Mesendoderm (in vitro differentiated cells): ENCODE results near the gene HSDL1.

ENCODE experiments used
- DNase-seq: peaks from one replicate; pipeline ENCODE4 v3.0.0; 2013
- H2AK5ac ChIP-seq: 2 replicates; pipeline ENCODE4 v1.6.1; 2013; ENCODE audit warnings: low read length, inconsistent platforms
- H2BK120ac ChIP-seq: 2 replicates; pipeline ENCODE4 v1.6.1; 2013; ENCODE audit warnings: low read depth, mild to moderate bottlenecking, low read length, moderate library complexity, mixed read lengths
- H2BK15ac ChIP-seq: replicated peaks from 2 replicates; pipeline ENCODE4 v1.6.1; 2013; ENCODE audit warnings: low read depth, mild to moderate bottlenecking, moderate library complexity
- H2BK5ac ChIP-seq: 2 replicates; pipeline ENCODE4 v1.6.1; 2013; ENCODE audit warnings: low read length, inconsistent platforms
- H3K18ac ChIP-seq: 2 replicates; pipeline ENCODE4 v1.6.1; 2013; ENCODE audit warnings: mild to moderate bottlenecking, low read length, mixed read lengths
- H3K23ac ChIP-seq: one replicate; pipeline ENCODE4 v1.6.1; 2013; ENCODE audit warnings: low read length
- H3K27ac ChIP-seq: 2 replicates; pipeline ENCODE4 v1.5.1; 2013; ENCODE audit warnings: low read depth, mild to moderate bottlenecking, inconsistent platforms, low read length, moderate library complexity
- H3K27me3 ChIP-seq: 2 replicates; pipeline ENCODE4 v1.6.1; 2013; ENCODE audit warnings: low read length, control low read depth, mild to moderate bottlenecking, inconsistent platforms; ENCODE audit not compliant: insufficient read depth, poor library complexity
- H3K36me3 ChIP-seq: 2 replicates; pipeline ENCODE4 v1.6.1; 2013; ENCODE audit warnings: low read length, inconsistent platforms; ENCODE audit not compliant: control insufficient read depth, insufficient read depth
- H3K4ac ChIP-seq: one replicate; pipeline ENCODE4 v1.6.1; 2013; ENCODE audit warnings: low read depth, mild to moderate bottlenecking, low read length, moderate library complexity
- H3K4me1 ChIP-seq: 2 replicates; pipeline ENCODE4 v1.6.1; 2013; ENCODE audit warnings: low read depth, low read length, inconsistent platforms; ENCODE audit not compliant: control insufficient read depth
- H3K4me2 ChIP-seq: 2 replicates; pipeline ENCODE4 v1.6.1; 2013; ENCODE audit warnings: low read length
- H3K4me3 ChIP-seq: 2 replicates; pipeline ENCODE4 v1.5.1; 2013; ENCODE audit warnings: mild to moderate bottlenecking, low read length
- H3K56ac ChIP-seq: one replicate; pipeline ENCODE4 v1.6.1; 2013; ENCODE audit warnings: low read length
- H3K79me1 ChIP-seq: 2 replicates; pipeline ENCODE4 v1.6.1; 2013; ENCODE audit warnings: low read length, inconsistent platforms
- H3K79me2 ChIP-seq: 2 replicates; pipeline ENCODE4 v1.6.1; 2013; ENCODE audit warnings: mild to moderate bottlenecking, low read length; ENCODE audit not compliant: control insufficient read depth, insufficient read depth
- H3K9ac ChIP-seq: 2 replicates; pipeline ENCODE4 v1.6.1; 2013; ENCODE audit warnings: low read length, inconsistent platforms
- H4K5ac ChIP-seq: one replicate; pipeline ENCODE4 v1.6.1; 2013; ENCODE audit warnings: low read length
- H4K8ac ChIP-seq: one replicate; pipeline ENCODE4 v1.6.1; 2013; ENCODE audit warnings: low read depth, mild to moderate bottlenecking, control low read depth, low read length, moderate library complexity
- WGBS: extraction: QIAGEN DNeasy Blood & Tissue Kit; methylation state at CpG from one replicate; pipeline ENCODE4 v1.1.7; 2013; ENCODE audit warnings: low lambda C conversion rate, missing lambda C conversion rate; ENCODE audit not compliant: insufficient coverage; ENCODE audit errors: extremely low coverage; 5-methylcytosine and 5-hydroxymethylcytosine counted together

HSDL1 gene

GRCh38 chr16:84159800-84160199, 14.8 kb upstream of the HSDL1 start:
- H3K4me1 ChIP-seq = no peaks in the 10 kb centered on the region
- no peak overlapping the region for H3K18ac ChIP-seq
- no peak overlapping the region for H4K8ac ChIP-seq
- no peak overlapping the region for H2BK120ac ChIP-seq
- H3K4me2 ChIP-seq = no peak overlapping the region
- no peak overlapping the region for H2BK5ac ChIP-seq
- no peaks in the 10 kb centered on the region for H3K36me3 ChIP-seq
- H3K4ac ChIP-seq = no peak overlapping the region
- no peaks in the 10 kb centered on the region for H3K79me1 ChIP-seq
- no peak overlapping the region for H3K27ac ChIP-seq
- H3K56ac ChIP-seq = no peak overlapping the region
- H3K27me3 ChIP-seq = no peaks in the 10 kb centered on the region
- DNase-seq = no peak
- no peak overlapping the region for H2AK5ac ChIP-seq
- H4K5ac ChIP-seq = no peak overlapping the region
- H3K23ac ChIP-seq = no peak overlapping the region
- no CpG with 5 or more reads among the region's 1 CpG for WGBS
- no peaks in the 10 kb centered on the region for H3K79me2 ChIP-seq
- H2BK15ac ChIP-seq = no peak overlapping the region
- no peak overlapping the region for H3K9ac ChIP-seq
- no peak overlapping the region for H3K4me3 ChIP-seq

DNA sequence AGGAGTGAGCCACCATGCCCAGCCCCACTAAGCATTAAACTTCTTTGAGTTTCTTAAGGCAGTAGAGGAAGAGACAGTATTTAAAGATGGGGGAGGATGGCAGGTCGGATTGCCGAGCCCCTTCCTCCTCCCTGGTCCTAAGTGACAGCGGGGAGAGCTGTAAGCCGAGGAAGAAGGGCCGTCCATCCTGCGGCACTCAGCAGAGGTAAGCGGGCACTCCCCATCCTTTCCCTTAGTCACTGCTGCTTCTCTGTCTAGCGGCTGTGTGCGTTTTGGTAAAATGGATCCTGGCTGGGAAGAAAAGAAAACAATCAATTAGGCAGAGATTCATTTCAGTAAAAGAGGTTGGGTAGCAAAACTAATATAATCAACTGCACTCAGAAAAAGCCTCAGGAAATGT, 14.0 kb upstream of the HSDL1 start:
- Histone ChIP-seq H3K79me1 (no peaks in the 10 kb centered on the region), H2BK5ac (no peak overlapping the region), H3K4me1 (no peaks in the 10 kb centered on the region), H3K4me2 (no peak overlapping the region), H3K23ac (no peak overlapping the region), H3K36me3 (no peaks in the 10 kb centered on the region), H3K4me3 (no peak overlapping the region), H3K27me3 (no peaks in the 10 kb centered on the region), H2BK120ac (no peak overlapping the region), H3K9ac (no peak overlapping the region), H3K18ac (no peak overlapping the region), H4K5ac (no peak overlapping the region), H3K79me2 (no peaks in the 10 kb centered on the region), H2BK15ac (no peak overlapping the region), H3K56ac (no peak overlapping the region), H2AK5ac (no peak overlapping the region), H3K4ac (no peak overlapping the region), H3K27ac (no peak overlapping the region), H4K8ac (no peak overlapping the region)
- WGBS = no CpG with 5 or more reads among the region's 9 CpGs
- DNase-seq = no peak

- Histone ChIP-seq H3K79me2 (no peaks in the 10 kb centered on the region), H3K56ac (no peak overlapping the region), H3K4ac (no peak overlapping the region), H3K23ac (no peak overlapping the region), H4K5ac (no peak overlapping the region), H3K4me2 (no peak overlapping the region), H3K9ac (no peak overlapping the region), H3K27me3 (no peaks in the 10 kb centered on the region), H2BK5ac (no peak overlapping the region), H3K18ac (no peak overlapping the region), H3K4me1 (no peaks in the 10 kb centered on the region), H3K4me3 (no peak overlapping the region), H3K36me3 (no peaks in the 10 kb centered on the region), H3K27ac (no peak overlapping the region), H4K8ac (no peak overlapping the region), H2AK5ac (no peak overlapping the region), H3K79me1 (no peaks in the 10 kb centered on the region), H2BK15ac (no peak overlapping the region), H2BK120ac (no peak overlapping the region)
- no peak for DNase-seq
- WGBS = no CpG with 5 or more reads among the region's 5 CpGs
Observed at GRCh38 chr16:84156342-84156784, 11.4 kb upstream of the HSDL1 start.

GRCh38 chr16:84155771-84156170, 10.8 kb upstream of the HSDL1 start:
- H3K79me1 ChIP-seq = no peaks in the 10 kb centered on the region
- no CpG with 5 or more reads among the region's 6 CpGs for WGBS
- H3K23ac ChIP-seq = no peak overlapping the region
- H2BK120ac ChIP-seq = no peak overlapping the region
- H2AK5ac ChIP-seq = no peak overlapping the region
- no peaks in the 10 kb centered on the region for H3K79me2 ChIP-seq
- H3K9ac ChIP-seq = no peak overlapping the region
- H3K18ac ChIP-seq = no peak overlapping the region
- no peak overlapping the region for H3K4ac ChIP-seq
- no peak overlapping the region for H3K27ac ChIP-seq
- H3K36me3 ChIP-seq = no peaks in the 10 kb centered on the region
- no peaks in the 10 kb centered on the region for H3K27me3 ChIP-seq
- H3K56ac ChIP-seq = no peak overlapping the region
- no peak for DNase-seq
- H3K4me3 ChIP-seq = no peak overlapping the region
- no peak overlapping the region for H4K5ac ChIP-seq
- no peak overlapping the region for H2BK5ac ChIP-seq
- no peaks in the 10 kb centered on the region for H3K4me1 ChIP-seq
- no peak overlapping the region for H4K8ac ChIP-seq
- no peak overlapping the region for H2BK15ac ChIP-seq
- H3K4me2 ChIP-seq = no peak overlapping the region

DNA sequence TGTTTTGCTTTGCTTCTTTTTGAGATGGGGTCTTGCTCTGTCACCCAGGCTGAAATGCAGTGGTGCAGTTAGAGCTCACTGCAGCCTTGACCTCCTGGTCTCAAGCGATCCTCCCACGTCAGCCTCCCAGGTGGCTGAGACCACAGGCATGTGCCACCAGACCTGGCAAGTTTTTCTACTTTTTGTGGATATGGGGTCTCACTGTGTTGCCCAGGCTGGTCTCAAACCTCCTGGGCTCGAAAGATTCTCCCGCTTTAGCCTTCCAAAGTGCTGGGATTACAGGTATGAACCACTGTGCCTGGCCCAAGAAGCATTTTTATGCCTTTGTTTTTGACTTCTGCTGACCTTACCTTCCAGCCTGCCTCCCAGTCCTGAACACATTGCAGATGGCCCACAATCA, 10.2 kb upstream of the HSDL1 start:
- Histone ChIP-seq H3K4me3 (no peak overlapping the region), H3K4me1 (no peaks in the 10 kb centered on the region), H2BK120ac (no peak overlapping the region), H3K9ac (no peak overlapping the region), H3K56ac (no peak overlapping the region), H2BK5ac (no peak overlapping the region), H3K27ac (no peak overlapping the region), H2AK5ac (no peak overlapping the region), H3K4ac (no peak overlapping the region), H3K27me3 (no peaks in the 10 kb centered on the region), H3K23ac (no peak overlapping the region), H3K18ac (no peak overlapping the region), H3K4me2 (no peak overlapping the region), H4K5ac (no peak overlapping the region), H2BK15ac (no peak overlapping the region), H3K36me3 (no peaks in the 10 kb centered on the region), H4K8ac (no peak overlapping the region), H3K79me2 (no peaks in the 10 kb centered on the region), H3K79me1 (no peaks in the 10 kb centered on the region)
- no CpG with 5 or more reads among the region's 4 CpGs for WGBS
- no peak for DNase-seq

DNA sequence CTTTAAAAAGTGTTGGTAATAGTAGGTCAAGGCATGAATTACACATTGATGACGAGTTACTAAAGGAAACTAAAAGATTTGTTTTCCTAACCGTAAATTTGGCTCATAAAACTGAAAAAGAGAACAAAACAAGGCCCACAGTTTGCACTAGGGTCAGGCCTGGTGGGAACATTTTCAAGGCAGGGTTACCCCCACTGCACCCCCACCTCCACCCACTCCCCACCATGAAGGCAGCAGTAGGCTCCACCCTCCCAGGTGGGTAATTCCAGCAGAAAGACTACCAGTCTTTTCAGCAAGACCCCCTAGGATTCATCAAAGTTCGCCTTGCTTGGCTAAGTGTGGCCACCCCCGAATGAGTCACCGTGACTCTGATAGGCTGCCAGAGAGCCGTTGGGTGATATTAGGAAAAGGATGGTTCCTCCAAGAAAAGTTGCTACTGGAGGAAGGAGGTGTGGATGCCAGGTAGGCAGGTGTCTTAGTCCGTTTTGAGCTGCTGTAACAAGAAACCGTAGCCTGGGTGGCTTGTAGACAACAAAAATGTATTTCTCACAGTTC, 8.8 kb upstream of the HSDL1 start:
- H3K4ac ChIP-seq = no peak overlapping the region
- no peak overlapping the region for H4K8ac ChIP-seq
- no peak overlapping the region for H3K18ac ChIP-seq
- DNase-seq = no peak
- no peaks in the 10 kb centered on the region for H3K79me1 ChIP-seq
- no CpG with 5 or more reads among the region's 8 CpGs for WGBS
- no peaks in the 10 kb centered on the region for H3K79me2 ChIP-seq
- H2BK120ac ChIP-seq = no peak overlapping the region
- H2BK5ac ChIP-seq = no peak overlapping the region
- no peak overlapping the region for H3K56ac ChIP-seq
- H3K27ac ChIP-seq = no peak overlapping the region
- no peak overlapping the region for H4K5ac ChIP-seq
- H3K4me1 ChIP-seq = no peaks in the 10 kb centered on the region
- H3K27me3 ChIP-seq = no peaks in the 10 kb centered on the region
- no peak overlapping the region for H3K23ac ChIP-seq
- no peak overlapping the region for H3K4me3 ChIP-seq
- no peak overlapping the region for H3K4me2 ChIP-seq
- H2AK5ac ChIP-seq = no peak overlapping the region
- H3K9ac ChIP-seq = no peak overlapping the region
- no peaks in the 10 kb centered on the region for H3K36me3 ChIP-seq
- H2BK15ac ChIP-seq = no peak overlapping the region
